ENCODE results near the gene DAAM2.

DNA sequence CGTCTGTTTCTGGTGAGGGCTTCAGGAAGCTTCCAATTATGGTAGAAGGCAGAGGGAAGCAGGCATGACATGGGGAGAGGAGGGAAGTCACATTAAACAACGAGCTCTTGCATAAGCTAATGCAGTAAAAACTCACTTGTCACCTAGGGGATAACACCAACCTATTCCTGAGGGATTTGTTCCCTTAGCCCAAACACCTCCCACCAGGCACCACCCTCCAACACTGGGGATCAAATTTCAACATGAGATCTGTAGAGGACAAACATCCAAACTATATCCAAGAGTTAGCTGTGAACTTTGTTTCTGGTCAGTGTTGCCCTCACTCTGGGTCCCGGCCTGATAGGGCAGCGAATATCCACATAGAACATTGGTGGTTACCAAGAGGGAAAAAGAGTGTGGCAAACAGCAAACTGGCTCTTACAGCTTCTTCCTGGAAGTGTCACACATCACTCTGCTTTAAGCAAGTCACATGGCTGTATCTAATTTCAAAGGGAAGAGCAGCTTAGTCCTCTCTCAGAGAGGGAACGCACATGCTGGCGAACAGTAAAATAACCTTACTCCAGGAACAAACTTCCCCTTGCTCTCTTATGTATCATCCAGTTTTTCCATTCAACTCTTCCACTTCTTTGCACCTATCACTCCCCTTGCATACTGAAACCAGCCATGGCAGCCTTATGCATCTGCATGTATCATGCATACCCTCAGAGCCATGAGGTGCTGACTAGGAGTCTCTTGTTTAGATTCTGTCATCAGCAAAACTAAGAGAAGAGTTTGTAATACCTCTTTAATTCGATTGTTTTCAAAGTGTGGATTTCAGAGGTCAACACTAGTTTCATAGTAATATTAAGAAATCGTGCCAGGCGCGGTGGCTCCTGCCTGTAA, 146.8 kb downstream of the DAAM2 start:
- TF ChIP-seq, protein P1, sequence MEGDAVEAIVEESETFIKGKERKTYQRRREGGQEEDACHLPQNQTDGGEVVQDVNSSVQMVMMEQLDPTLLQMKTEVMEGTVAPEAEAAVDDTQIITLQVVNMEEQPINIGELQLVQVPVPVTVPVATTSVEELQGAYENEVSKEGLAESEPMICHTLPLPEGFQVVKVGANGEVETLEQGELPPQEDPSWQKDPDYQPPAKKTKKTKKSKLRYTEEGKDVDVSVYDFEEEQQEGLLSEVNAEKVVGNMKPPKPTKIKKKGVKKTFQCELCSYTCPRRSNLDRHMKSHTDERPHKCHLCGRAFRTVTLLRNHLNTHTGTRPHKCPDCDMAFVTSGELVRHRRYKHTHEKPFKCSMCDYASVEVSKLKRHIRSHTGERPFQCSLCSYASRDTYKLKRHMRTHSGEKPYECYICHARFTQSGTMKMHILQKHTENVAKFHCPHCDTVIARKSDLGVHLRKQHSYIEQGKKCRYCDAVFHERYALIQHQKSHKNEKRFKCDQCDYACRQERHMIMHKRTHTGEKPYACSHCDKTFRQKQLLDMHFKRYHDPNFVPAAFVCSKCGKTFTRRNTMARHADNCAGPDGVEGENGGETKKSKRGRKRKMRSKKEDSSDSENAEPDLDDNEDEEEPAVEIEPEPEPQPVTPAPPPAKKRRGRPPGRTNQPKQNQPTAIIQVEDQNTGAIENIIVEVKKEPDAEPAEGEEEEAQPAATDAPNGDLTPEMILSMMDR (IDR thresholded peaks at IDR 0.05), result no peak
- TF ChIP-seq EP300 (IDR thresholded peaks at IDR 0.05; ENCODE audit: low read depth) (no peak), POLR2A (IDR thresholded peaks at IDR 0.05) (no peak), POLR2AphosphoS5 (IDR thresholded peaks at IDR 0.05) (no peak)
